SK-N-SH (cell line): Measurements from ENCODE around the gene POLR3H. TPM values are rescaled to one million over a fixed set of nuclear protein-coding genes. Genes with fewer than 3 reads are reported as not detected.

ENCODE experiments used
- CTCF ChIA-PET: fragments of 300-600, 350-600 bp; formaldehyde crosslinking; extraction: SDS; loops from one replicate; lab custom pipeline; 2021; lab: Yijun Ruan, JAX
- POLR2A ChIA-PET: fragments of 350-600 bp; sonication (Branson Sonifier 250); formaldehyde crosslinking; extraction: SDS; loops from one replicate; lab custom pipeline; 2020; ENCODE audit warnings: antibody characterized with exemption, inconsistent platforms; lab: Yijun Ruan, JAX
- DNase-seq: peaks from one replicate; pipeline ENCODE4 v3.0.0; 2012
- H2AFZ ChIP-seq: fragments of 200-600 bp; sonication (generic); 2 replicates; pipeline ENCODE4 v1.8.1; 2016; ENCODE audit warnings: antibody characterized with exemption, mild to moderate bottlenecking, low read depth
- H3F3A ChIP-seq: fragments of 200-600 bp; sonication (generic); replicated peaks from 2 replicates; pipeline ENCODE3; 2016; ENCODE audit warnings: antibody characterized with exemption, mild to moderate bottlenecking; ENCODE audit not compliant: insufficient read depth
- H3K27ac ChIP-seq, 2 experiments: fragments of 200-500 bp in 1 of 2; fragments of 200-600 bp in 1 of 2; sonication (Bioruptor generic) in 1 of 2; sonication (generic), shearing (Covaris generic) in 1 of 2; 2 replicates each; pipeline versions ENCODE4 v1.5.1 to v1.6.1; 2014 to 2016; ENCODE audit warnings: low read depth in 2 of 2, inconsistent platforms in 1 of 2, low read length in 1 of 2, mild to moderate bottlenecking in 1 of 2, mixed read lengths in 1 of 2
- H3K27me3 ChIP-seq: fragments of 200-600 bp; sonication (generic), shearing (Covaris generic); 2 replicates; pipeline ENCODE4 v1.6.1; 2016; ENCODE audit warnings: mixed run types; ENCODE audit not compliant: insufficient read depth
- H3K36me3 ChIP-seq, 2 experiments: fragments of 200-500 bp in 1 of 2; fragments of 200-600 bp in 1 of 2; sonication (Bioruptor generic) in 1 of 2; sonication (generic) in 1 of 2; replicated peaks in 1 of 2; 2 replicates each; pipeline versions ENCODE3 to v1.5.1; 2014 to 2016; ENCODE audit warnings: low read length in 1 of 2, mild to moderate bottlenecking in 1 of 2; ENCODE audit not compliant: insufficient read depth in 2 of 2, control insufficient read depth in 1 of 2
- H3K4me1 ChIP-seq, 2 experiments: fragments of 200-500 bp in 1 of 2; fragments of 200-600 bp in 1 of 2; sonication (Bioruptor generic) in 1 of 2; sonication (generic), shearing (Covaris generic) in 1 of 2; 2 replicates each; pipeline versions ENCODE4 v1.5.1 to v1.6.1; 2014 to 2016; ENCODE audit warnings: low read depth in 1 of 2, low read length in 1 of 2, mixed run types in 1 of 2; ENCODE audit not compliant: insufficient read depth in 2 of 2, control insufficient read depth in 1 of 2
- H3K4me2 ChIP-seq: fragments of 200-600 bp; sonication (generic), shearing (Covaris generic); 2 replicates; pipeline ENCODE4 v1.6.1; 2017; ENCODE audit warnings: mixed run types
- H3K4me3 ChIP-seq, 2 experiments: fragments of 200-500 bp in 1 of 2; fragments of 200-600 bp in 1 of 2; sonication (Bioruptor generic) in 1 of 2; sonication (generic), shearing (Covaris generic) in 1 of 2; 2 replicates each; pipeline versions ENCODE4 v1.5.1 to v1.8.1; 2014 to 2016; ENCODE audit warnings: low read depth in 2 of 2, inconsistent platforms in 1 of 2, low read length in 1 of 2, mild to moderate bottlenecking in 1 of 2, mixed read lengths in 1 of 2, moderate library complexity in 1 of 2
- H3K79me2 ChIP-seq: fragments of 200-600 bp; sonication (generic); 2 replicates; pipeline ENCODE4 v1.8.1; 2017; ENCODE audit warnings: mild to moderate bottlenecking; ENCODE audit not compliant: insufficient read depth
- H3K9ac ChIP-seq: fragments of 200-600 bp; sonication (generic); 2 replicates; pipeline ENCODE4 v1.6.1; 2017; ENCODE audit warnings: mixed run types
- H3K9me2 ChIP-seq: fragments of 200-600 bp; sonication (generic); 2 replicates; pipeline ENCODE4 v1.6.1; 2017; ENCODE audit warnings: mixed run types
- H3K9me3 ChIP-seq: fragments of 200-600 bp; sonication (generic); 2 replicates; pipeline ENCODE4 v1.6.1; 2017; ENCODE audit warnings: mixed run types, mild to moderate bottlenecking, moderate library complexity
- H4K20me1 ChIP-seq: fragments of 200-600 bp; sonication (generic); 2 replicates; pipeline ENCODE4 v1.6.1; 2017; ENCODE audit warnings: mild to moderate bottlenecking, mixed run types; ENCODE audit not compliant: insufficient read depth
- FOSL2 ChIP-seq: IDR thresholded peaks from 2 replicates; pipeline ENCODE4 v1.4.0; 2012; ENCODE audit warnings: low read depth, mild to moderate bottlenecking, moderate library complexity, borderline replicate concordance
- GABPA ChIP-seq: IDR thresholded peaks from 2 replicates; pipeline ENCODE4 v1.4.0; 2012; ENCODE audit warnings: low read depth, mild to moderate bottlenecking
- JUND ChIP-seq: IDR thresholded peaks from 2 replicates; pipeline ENCODE4 v1.4.0; 2012
- MEF2A ChIP-seq: IDR thresholded peaks from 2 replicates; pipeline ENCODE4 v1.4.0; 2012; ENCODE audit warnings: low read depth, borderline replicate concordance
- POLR2AphosphoS5 ChIP-seq: IDR thresholded peaks from 2 replicates; pipeline ENCODE4 v1.6.1; 2012; ENCODE audit warnings: low read depth, low read length
- RCOR1 ChIP-seq: fragments of 150-350 bp; IDR thresholded peaks from 2 replicates; pipeline ENCODE4 v1.6.1; 2017; ENCODE audit warnings: antibody characterized with exemption, low read length
- REST ChIP-seq: IDR thresholded peaks from 2 replicates; pipeline ENCODE4 v1.6.1; 2012; ENCODE audit warnings: mild to moderate bottlenecking, low read depth, low read length, moderate library complexity
- RFX5 ChIP-seq: IDR thresholded peaks from 2 replicates; pipeline ENCODE4 v1.6.1; 2012; ENCODE audit warnings: mild to moderate bottlenecking, improper control_type of control experiment, low read length
- RXRA ChIP-seq: IDR thresholded peaks from 2 replicates; pipeline ENCODE4 v1.4.0; 2012; ENCODE audit warnings: low read depth, mild to moderate bottlenecking, borderline replicate concordance
- SMC3 ChIP-seq: IDR thresholded peaks from 2 replicates; pipeline ENCODE4 v1.6.1; 2012; ENCODE audit warnings: low read depth, low read length, improper control_type of control experiment
- TCF12 ChIP-seq: IDR thresholded peaks from 2 replicates; pipeline ENCODE4 v1.4.0; 2012
- YY1 ChIP-seq: IDR thresholded peaks from 2 replicates; pipeline ENCODE4 v1.4.0; 2012; ENCODE audit warnings: low read depth, mild to moderate bottlenecking
- WGBS: methylation state at CpG from one replicate; pipeline ENCODE4 v1.1.6; 2017; ENCODE audit warnings: low lambda C conversion rate; 5-methylcytosine and 5-hydroxymethylcytosine counted together
- polyA plus RNA-seq, 3 experiments: library from polyadenylated mRNA; depleted of rRNA; stranded (reverse); fragments of >200 nt; gene quantifications; 2 replicates each; pipeline ENCODE4 v1.2.3, GENCODE V29; 2012
- TF ChIP-seq, protein P1 (sequence below): IDR thresholded peaks from 2 replicates; pipeline ENCODE4 v1.4.0; 2012; ENCODE audit warnings: low read depth, borderline replicate concordance
- TF ChIP-seq, protein P2 (sequence below): fragments of 150-350 bp; IDR thresholded peaks from 2 replicates; pipeline ENCODE4 v1.6.1; 2017; ENCODE audit warnings: antibody characterized with exemption, low read length, low read depth, borderline replicate concordance

The POLR3H gene
- polyA plus RNA-seq, 1 of the 3 experiments (the other 2 are of a cell fraction): 22.9 TPM

DNA sequence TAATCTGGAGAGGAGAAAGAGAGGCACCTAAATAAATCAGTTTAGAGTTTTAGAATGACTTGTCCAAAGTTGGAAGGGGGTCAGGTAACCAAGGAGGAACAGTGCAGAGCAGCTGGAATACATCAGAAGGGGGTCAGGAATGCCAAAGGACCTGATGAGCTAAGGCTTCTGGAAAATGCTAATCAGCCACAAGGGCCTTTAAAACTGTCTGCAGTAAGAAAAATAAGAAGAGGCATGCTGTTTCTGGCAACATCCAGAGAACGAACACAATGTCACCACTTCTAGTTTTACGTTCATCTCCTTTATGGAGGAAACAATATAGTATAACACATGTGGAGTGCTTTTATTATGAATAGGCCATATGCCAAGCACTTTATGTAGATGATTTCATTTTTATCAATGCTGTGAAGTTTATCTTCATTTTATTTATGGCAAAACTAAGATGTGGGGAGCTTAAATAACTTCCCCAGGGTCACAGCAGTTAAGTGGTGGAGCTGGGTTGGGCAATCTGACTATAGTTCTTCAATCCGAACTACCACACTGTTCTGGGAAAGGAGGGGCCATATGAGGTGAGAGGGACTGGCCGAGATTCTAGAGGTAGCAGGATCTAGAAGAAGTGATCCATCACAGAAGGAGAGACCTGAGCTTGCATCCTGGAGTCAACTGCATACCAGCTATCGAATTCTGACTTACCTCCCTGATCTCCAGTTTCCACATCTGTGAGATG, 52.7 kb downstream of the POLR3H start:
- Histone ChIP-seq H3K9me3 (no peaks in the 10 kb centered on the region), H3K27ac (no peak overlapping the region), H4K20me1 (no peaks in the 10 kb centered on the region), H3F3A (no peaks in the 10 kb centered on the region)
- no peak for DNase-seq
- TF ChIP-seq YY1 (no peak), POLR2AphosphoS5 (no peak)
- TF ChIP-seq, all 33 proteins: peak for 0
- Histone ChIP-seq H2AFZ (no peak overlapping the region), H3K79me2 (peaks cover 30% of the 10 kb centered on the region; the same call in 1 of the 2 replicates), H3K36me3 (no peaks in the 10 kb centered on the region), H3K4me3 (no peak overlapping the region), H3K27me3 (no peaks in the 10 kb centered on the region), H3K4me1 (peaks cover 0 to 5% of the 10 kb centered on the region in 2 experiments; a peak in 2 of 4 replicates), H3K4me2 (no peak overlapping the region), H3K9me2 (no peaks in the 10 kb centered on the region), H3K9ac (no peak overlapping the region)
- CTCF ChIA-PET: interaction anchor here (0.8 kb wide), 1 partner anchor 26 kb away, joined by 3 read pairs; no protein-coding TSS in a partner anchor
- POLR2A ChIA-PET: no interaction called here
- WGBS: 89% methylated on average over 5 of the region's 5 CpGs

GRCh38 chr22:41488596-41489385, 55.5 kb downstream of the POLR3H start:
- Histone ChIP-seq H3K9me2 (no peaks in the 10 kb centered on the region), H3K4me2 (no peak overlapping the region), H3K4me1 (peaks cover 0 to 5% of the 10 kb centered on the region in 2 experiments; a peak in 2 of 4 replicates), H3K36me3 (no peaks in the 10 kb centered on the region), H3K9me3 (no peaks in the 10 kb centered on the region), H3F3A (no peaks in the 10 kb centered on the region), H3K27ac (no peak overlapping the region), H4K20me1 (no peaks in the 10 kb centered on the region), H3K79me2 (peaks cover 36% of the 10 kb centered on the region), H3K9ac (no peak overlapping the region), H2AFZ (no peak overlapping the region), H3K4me3 (no peak overlapping the region), H3K27me3 (no peaks in the 10 kb centered on the region)
- TF ChIP-seq, protein P1, sequence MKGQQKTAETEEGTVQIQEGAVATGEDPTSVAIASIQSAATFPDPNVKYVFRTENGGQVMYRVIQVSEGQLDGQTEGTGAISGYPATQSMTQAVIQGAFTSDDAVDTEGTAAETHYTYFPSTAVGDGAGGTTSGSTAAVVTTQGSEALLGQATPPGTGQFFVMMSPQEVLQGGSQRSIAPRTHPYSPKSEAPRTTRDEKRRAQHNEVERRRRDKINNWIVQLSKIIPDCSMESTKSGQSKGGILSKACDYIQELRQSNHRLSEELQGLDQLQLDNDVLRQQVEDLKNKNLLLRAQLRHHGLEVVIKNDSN: no peak
- TF ChIP-seq RCOR1 (no peak), RXRA (no peak)
- WGBS: no CpG with 5 or more reads among the region's 3 CpGs
- CTCF ChIA-PET: interaction anchor here (0.9 to 2.0 kb wide), 2 partner anchors 26 to 29 kb away, joined by 3 to 7 read pairs; no protein-coding TSS in a partner anchor
- DNase-seq: no peak
- POLR2A ChIA-PET: no interaction called here

DNA sequence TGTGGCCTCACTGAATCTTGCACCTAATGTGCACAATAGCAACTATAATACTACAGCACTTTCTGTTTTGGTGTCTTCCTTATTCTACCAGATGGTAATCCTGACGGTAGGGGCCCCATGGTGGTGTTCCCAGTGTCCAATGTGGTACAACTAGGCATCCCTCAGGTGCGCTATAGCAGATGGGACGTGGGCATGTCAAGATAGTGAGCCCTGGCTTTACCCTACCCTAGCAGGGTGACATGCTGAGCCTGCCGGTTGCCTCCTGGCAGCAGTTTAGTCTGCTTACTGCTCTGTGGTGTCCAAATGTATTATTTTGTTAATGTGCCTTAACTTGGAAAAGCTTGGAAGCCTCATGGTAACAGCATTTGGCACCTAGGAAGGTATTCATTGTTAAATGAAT, 56.2 kb downstream of the POLR3H start:
- peaks cover 0 to 5% of the 10 kb centered on the region in 2 experiments; a peak in 2 of 4 replicates for H3K4me1 ChIP-seq
- no peaks in the 10 kb centered on the region for H3F3A ChIP-seq
- no peaks in the 10 kb centered on the region for H3K36me3 ChIP-seq
- H3K79me2 ChIP-seq: peaks cover 39% of the 10 kb centered on the region
- no peaks in the 10 kb centered on the region for H3K9me2 ChIP-seq
- POLR2A ChIA-PET: no interaction called here
- no peak overlapping the region for H2AFZ ChIP-seq
- H3K4me2 ChIP-seq: no peak overlapping the region
- H4K20me1 ChIP-seq: no peaks in the 10 kb centered on the region
- no peaks in the 10 kb centered on the region for H3K9me3 ChIP-seq
- DNase-seq: no peak
- H3K9ac ChIP-seq: no peak overlapping the region
- no peak overlapping the region for H3K27ac ChIP-seq
- no peaks in the 10 kb centered on the region for H3K27me3 ChIP-seq
- no CpG with 5 or more reads among the region's 4 CpGs for WGBS
- no peak overlapping the region for H3K4me3 ChIP-seq
- no peak for TF ChIP-seq GABPA
- TF ChIP-seq, protein P2, sequence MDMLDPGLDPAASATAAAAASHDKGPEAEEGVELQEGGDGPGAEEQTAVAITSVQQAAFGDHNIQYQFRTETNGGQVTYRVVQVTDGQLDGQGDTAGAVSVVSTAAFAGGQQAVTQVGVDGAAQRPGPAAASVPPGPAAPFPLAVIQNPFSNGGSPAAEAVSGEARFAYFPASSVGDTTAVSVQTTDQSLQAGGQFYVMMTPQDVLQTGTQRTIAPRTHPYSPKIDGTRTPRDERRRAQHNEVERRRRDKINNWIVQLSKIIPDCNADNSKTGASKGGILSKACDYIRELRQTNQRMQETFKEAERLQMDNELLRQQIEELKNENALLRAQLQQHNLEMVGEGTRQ: no peak
- no peak for TF ChIP-seq TCF12
- TF ChIP-seq SMC3: no peak
- TF ChIP-seq REST: no peak
- TF ChIP-seq MEF2A: no peak
- TF ChIP-seq JUND: no peak
- no peak for TF ChIP-seq RFX5
- TF ChIP-seq RXRA: no peak
- no peak for TF ChIP-seq FOSL2
- CTCF ChIA-PET: no interaction called here
